HepG2 (cell line): ENCODE results near the gene GALK2. TPM values are rescaled to one million over a fixed set of nuclear protein-coding genes. Genes with fewer than 3 reads are reported as not detected.

ENCODE experiments used
- ATAC-seq: fragments of 200-7000 bp; cut with Tn5 transposase; 3 replicates; pipeline ENCODE4 v1.9.1; 2020; ENCODE audit warnings: mild to moderate bottlenecking, moderate library complexity
- BruUV-seq: library from RNA; stranded (reverse); fragments of 400-500 nt; replicated peaks from 2 replicates; lab custom pipeline; 2021; lab: Mats Ljungman, UMichigan
- CTCF ChIA-PET: fragments of 300-600 bp; formaldehyde crosslinking; extraction: SDS; loops from one replicate; lab custom pipeline; 2021; ENCODE audit warnings: low total read pairs, inconsistent platforms, low intra/inter-chr PET ratio; lab: Yijun Ruan, JAX
- POLR2A ChIA-PET: fragments of 350-600 bp; sonication (Branson Sonifier 250); formaldehyde crosslinking; loops from one replicate; lab custom pipeline; 2020; ENCODE audit warnings: antibody characterized with exemption, inconsistent platforms; lab: Yijun Ruan, JAX
- DNase-seq: peaks from one replicate; pipeline ENCODE4 v3.0.0-alpha.2; 2015; ENCODE audit warnings: low spot score
- FAIRE-seq: peaks from 3 replicates; lab custom pipeline; 2011; peaks lifted over from hg19 to GRCh38; lab: Jason Lieb, UNC
- H2AFZ ChIP-seq: one replicate; pipeline ENCODE4 v1.6.1; 2011; ENCODE audit warnings: low read length, inconsistent platforms
- H3K27ac ChIP-seq: fragments of 300-600 bp; 3 replicates; pipeline ENCODE4 v1.8.0; 2011; ENCODE audit warnings: mixed run types, mild to moderate bottlenecking, mixed read lengths, low read length, inconsistent platforms; ENCODE audit not compliant: insufficient read depth; ENCODE audit errors: extremely low read length
- H3K27me3 ChIP-seq, 2 experiments: fragments of 200-600 bp in 1 of 2; 2 replicates in 1 of 2; 3 replicates in 1 of 2; pipeline versions ENCODE4 v1.6.0 to v1.8.0; 2011; ENCODE audit warnings: low read length in 2 of 2, mild to moderate bottlenecking in 2 of 2, moderate library complexity in 2 of 2, inconsistent platforms in 1 of 2; ENCODE audit not compliant: insufficient read depth in 2 of 2, control insufficient read depth in 1 of 2
- H3K36me3 ChIP-seq, 2 experiments: fragments of 200-600 bp in 1 of 2; replicated peaks in 1 of 2; 2 replicates in 1 of 2; 3 replicates in 1 of 2; pipeline versions ENCODE4 v1.5.1 to v1.8.0; 2011; ENCODE audit warnings: low read length in 2 of 2, inconsistent platforms in 1 of 2; ENCODE audit not compliant: insufficient read depth in 2 of 2, control insufficient read depth in 1 of 2
- H3K4me1 ChIP-seq: 2 replicates; pipeline ENCODE4 v1.5.1; 2012; ENCODE audit warnings: low read length, inconsistent platforms; ENCODE audit not compliant: insufficient read depth
- H3K4me2 ChIP-seq: 2 replicates; pipeline ENCODE4 v1.6.0; 2011; ENCODE audit warnings: low read depth, low read length, inconsistent platforms
- H3K4me3 ChIP-seq, 3 experiments: fragments of 200-600 bp in 1 of 3; sonication (generic), shearing (Covaris generic) in 1 of 3; replicated peaks in 1 of 3; 2 replicates each; pipeline ENCODE4 v1.5.1; 2011 to 2016; ENCODE audit warnings: low read length in 3 of 3, inconsistent platforms in 2 of 3, low read depth in 2 of 3, mild to moderate bottlenecking in 2 of 3, control low read depth in 1 of 3, mixed read lengths in 1 of 3; ENCODE audit not compliant: insufficient read depth in 1 of 3
- H3K79me2 ChIP-seq: one replicate; pipeline ENCODE4 v1.6.1; 2011; ENCODE audit warnings: low read length, inconsistent platforms; ENCODE audit not compliant: insufficient read depth
- H3K9ac ChIP-seq: 2 replicates; pipeline ENCODE4 v1.6.0; 2011; ENCODE audit warnings: mild to moderate bottlenecking, low read depth, low read length, inconsistent platforms; ENCODE audit not compliant: insufficient read depth
- H3K9me3 ChIP-seq: 2 replicates; pipeline ENCODE4 v1.5.1; 2012; ENCODE audit warnings: mild to moderate bottlenecking, low read length
- H4K20me1 ChIP-seq: 2 replicates; pipeline ENCODE4 v1.6.0; 2011; ENCODE audit warnings: inconsistent platforms, mild to moderate bottlenecking, low read length, moderate library complexity; ENCODE audit not compliant: insufficient read depth
- ARNTL ChIP-seq: sonication (generic); formaldehyde crosslinking; IDR thresholded peaks from 2 replicates; pipeline ENCODE4 v1.4.0; 2020; ENCODE audit warnings: mild to moderate bottlenecking, missing genetic modification reagents
- CAMTA2 ChIP-seq: sonication (generic); formaldehyde crosslinking; IDR thresholded peaks from 2 replicates; pipeline ENCODE4 v1.4.0; 2020; ENCODE audit warnings: mild to moderate bottlenecking, missing genetic modification reagents, borderline replicate concordance
- CBFB ChIP-seq: sonication (generic); formaldehyde crosslinking; IDR thresholded peaks from 2 replicates; pipeline ENCODE4 v1.4.0; 2020; ENCODE audit warnings: missing genetic modification reagents
- FIP1L1 ChIP-seq: fragments of 200-400 bp; formaldehyde crosslinking; IDR thresholded peaks from 2 replicates; pipeline ENCODE4 v1.6.1; 2018; ENCODE audit warnings: low read depth, mild to moderate bottlenecking, low read length, moderate library complexity, borderline replicate concordance; ENCODE audit not compliant: insufficient read depth
- FOXJ3 ChIP-seq: sonication (generic); formaldehyde crosslinking; IDR thresholded peaks from 2 replicates; pipeline ENCODE4 v1.4.0; 2020; ENCODE audit warnings: missing genetic modification reagents, mild to moderate bottlenecking, borderline replicate concordance
- KDM5B ChIP-seq: sonication (generic); formaldehyde crosslinking; IDR thresholded peaks from 2 replicates; pipeline ENCODE4 v1.4.0; 2020; ENCODE audit warnings: missing genetic modification reagents, mild to moderate bottlenecking, borderline replicate concordance
- NAIF1 ChIP-seq: sonication (generic); formaldehyde crosslinking; IDR thresholded peaks from 2 replicates; pipeline ENCODE4 v1.5.0; 2020; ENCODE audit warnings: mild to moderate bottlenecking, missing genetic modification reagents, borderline replicate concordance
- PCBP2 ChIP-seq: fragments of 200-400 bp; formaldehyde crosslinking; optimal IDR thresholded peaks from 2 replicates; pipeline ENCODE3; 2018; ENCODE audit warnings: low read length, low read depth; ENCODE audit not compliant: poor library complexity, severe bottlenecking
- SMAD9 ChIP-seq: sonication (generic); formaldehyde crosslinking; IDR thresholded peaks from 2 replicates; pipeline ENCODE4 v1.5.1; 2020; ENCODE audit warnings: mild to moderate bottlenecking, missing genetic modification reagents
- TBP ChIP-seq: sonication (generic); formaldehyde crosslinking; IDR thresholded peaks from 2 replicates; pipeline ENCODE4 v1.5.0; 2020; ENCODE audit warnings: missing genetic modification reagents
- USF2 ChIP-seq, 2 experiments: sonication (generic) in 1 of 2; formaldehyde crosslinking in 1 of 2; IDR thresholded peaks; 2 replicates each; pipeline versions ENCODE4 v1.5.1 to v1.6.1; 2011 to 2020; ENCODE audit warnings: borderline replicate concordance in 1 of 2, low read depth in 1 of 2, low read length in 1 of 2, mild to moderate bottlenecking in 1 of 2, missing genetic modification reagents in 1 of 2, moderate library complexity in 1 of 2
- ZBTB26 ChIP-seq: IDR thresholded peaks from 2 replicates; pipeline ENCODE4 v1.6.1; 2016; ENCODE audit warnings: missing compliant biosample characterization, missing genetic modification reagents, borderline replicate concordance
- ZNF501 ChIP-seq: sonication (generic); formaldehyde crosslinking; IDR thresholded peaks from 2 replicates; pipeline ENCODE4 v1.5.1; 2020; ENCODE audit warnings: mild to moderate bottlenecking, moderate library complexity, missing genetic modification reagents
- ZNF570 ChIP-seq: sonication (generic); formaldehyde crosslinking; IDR thresholded peaks from 2 replicates; pipeline ENCODE4 v1.4.0; 2020; ENCODE audit warnings: mild to moderate bottlenecking, missing genetic modification reagents, borderline replicate concordance
- ZNF788 ChIP-seq: sonication (generic); formaldehyde crosslinking; IDR thresholded peaks from 2 replicates; pipeline ENCODE4 v1.5.0; 2020; ENCODE audit warnings: mild to moderate bottlenecking, missing genetic modification reagents, borderline replicate concordance
- WGBS: methylation state at CpG from one replicate; pipeline ENCODE4 v1.1.6; 2017; ENCODE audit warnings: low lambda C conversion rate; 5-methylcytosine and 5-hydroxymethylcytosine counted together
- in situ Hi-C: cut with HindIII; loops from 2 replicates; pipeline ENCODE4 v1.10.0; 2017; ENCODE audit warnings: low pct_unique_long_range_greater_than_20kb; ENCODE audit not compliant: extremely low pct_ligation_motif_present
- intact Hi-C: fragments of 100-400 bp; cut with micrococcal nuclease; formaldehyde crosslinking; loops from one replicate; pipeline ENCODE4 v1.10.0; 2022; ENCODE audit not compliant: unreplicated experiment
- polyA plus RNA-seq, 8 experiments: library from polyadenylated mRNA; depleted of rRNA in 3 of 8; stranded (reverse) in 7 of 8; unstranded in 1 of 8; fragments of >200 nt; fragmentation: Illumina TruSeq in 4 of 8; extraction: Trizol in 4 of 8; gene quantifications; 2 replicates each; pipeline versions ENCODE4 v1.2.1 to v1.2.3, GENCODE V29; 2011 to 2016; ENCODE audit warnings: low read depth in 4 of 8, missing spikeins in 1 of 8, mixed read lengths in 1 of 8; ENCODE audit not compliant: insufficient read depth in 1 of 8
- total RNA-seq, 5 experiments: library from RNA; depleted of rRNA; stranded (reverse); fragments of >200 nt; fragmentation: Illumina TruSeq; extraction: Trizol; gene quantifications; 2 replicates each; pipeline ENCODE4 v1.2.3, GENCODE V29; 2016; ENCODE audit warnings: low read depth in 1 of 5

The GALK2 gene
- total and polyA plus RNA-seq, 2 of the 13 experiments (the other 11 are each of a cell fraction or from before 2014, with no cell fraction given) = 17.6 to 32.8 TPM

DNA sequence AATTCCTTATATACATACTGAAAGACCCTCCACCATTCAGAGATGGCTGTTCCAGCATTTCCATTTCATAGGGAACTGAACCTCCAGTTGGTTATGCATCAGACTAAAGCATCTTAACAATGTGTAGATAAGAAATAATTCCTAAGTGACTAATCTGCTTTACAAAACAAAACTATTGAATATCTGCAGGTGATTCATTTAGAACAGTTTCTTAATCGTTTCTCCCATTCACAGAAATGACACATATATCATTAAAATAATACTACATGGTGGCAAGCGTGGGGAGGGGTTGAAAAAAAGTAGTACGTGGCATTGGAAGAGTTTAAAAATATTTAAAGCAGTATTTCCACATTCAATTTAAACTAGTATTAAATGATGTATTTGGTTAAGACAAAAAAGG is 34.1 kb upstream of the GALK2 start:
- intact Hi-C loops (no loop called here), in situ Hi-C loops (no loop called here)
- no peak overlapping the region for H3K4me3 ChIP-seq
- ChIA-PET POLR2A (no interaction called here), CTCF (no interaction called here)
- no peak for DNase-seq
- H3K27ac ChIP-seq = no peak overlapping the region
- H3K9me3 ChIP-seq = no peaks in the 10 kb centered on the region
- H3K27me3 ChIP-seq = no peaks in the 10 kb centered on the region
- no peak overlapping the region for H3K4me2 ChIP-seq
- WGBS = 80% methylated on average over 3 of the region's 3 CpGs
- H2AFZ ChIP-seq = no peak overlapping the region
- no peak for FAIRE-seq
- peaks cover 6 to 73% of the 10 kb centered on the region in 2 experiments; a peak in 4 of 5 replicates for H3K36me3 ChIP-seq
- no peaks in the 10 kb centered on the region for H3K4me1 ChIP-seq
- H3K79me2 ChIP-seq = no peaks in the 10 kb centered on the region
- H4K20me1 ChIP-seq = no peaks in the 10 kb centered on the region
- no peak for ATAC-seq
- no peak overlapping the region for H3K9ac ChIP-seq
- BruUV-seq = no TSS peak
- no peak for TF ChIP-seq SMAD9 (CRISPR knock-in tag)
- no peak for TF ChIP-seq ZNF788 (CRISPR knock-in tag)
- TF ChIP-seq ZNF570 (CRISPR knock-in tag) = no peak
- TF ChIP-seq KDM5B (CRISPR knock-in tag) = no peak
- no peak for TF ChIP-seq USF2 (IDR thresholded peaks at IDR 0.05; ENCODE audit: low read depth, low read length)
- TF ChIP-seq USF2 (CRISPR knock-in tag; IDR thresholded peaks at IDR 0.05; ENCODE audit: borderline replicate concordance) = no peak
- no peak for TF ChIP-seq NAIF1 (CRISPR knock-in tag)
- no peak for TF ChIP-seq FIP1L1
- no peak for TF ChIP-seq ZBTB26
- no peak for TF ChIP-seq PCBP2
- TF ChIP-seq ZNF501 (CRISPR knock-in tag) = no peak
- no peak for TF ChIP-seq CAMTA2 (CRISPR knock-in tag)
- no peak for TF ChIP-seq CBFB (CRISPR knock-in tag)
- TF ChIP-seq ARNTL (CRISPR knock-in tag) = no peak
- TF ChIP-seq FOXJ3 = no peak
- no peak for TF ChIP-seq TBP (CRISPR knock-in tag)
